Activated CD4-positive, alpha-beta T cell treated with anti-CD3 and anti-CD28 coated beads, Interleukin-2, Interleukin-4, amounts not matched to agents 100 ng/mL and 50 ng/mL, durations not matched to agents 16 hours and 8 hours (primary cell): ENCODE data around the gene CLDN12.

Source experiments
- DNase-seq: peaks from one replicate; pipeline ENCODE4 v3.0.0-alpha.2; 2020; ENCODE audit warnings: low spot score

The CLDN12 gene

GRCh38 chr7:90403174-90404113 is at the start of gene CLDN12:
Gene CLDN12 (plus strand): TSS chr7:90403461. CDS start chr7:90412677, 9,216 bp downstream.
- DNase-seq, result peak; percentile 79

DNA sequence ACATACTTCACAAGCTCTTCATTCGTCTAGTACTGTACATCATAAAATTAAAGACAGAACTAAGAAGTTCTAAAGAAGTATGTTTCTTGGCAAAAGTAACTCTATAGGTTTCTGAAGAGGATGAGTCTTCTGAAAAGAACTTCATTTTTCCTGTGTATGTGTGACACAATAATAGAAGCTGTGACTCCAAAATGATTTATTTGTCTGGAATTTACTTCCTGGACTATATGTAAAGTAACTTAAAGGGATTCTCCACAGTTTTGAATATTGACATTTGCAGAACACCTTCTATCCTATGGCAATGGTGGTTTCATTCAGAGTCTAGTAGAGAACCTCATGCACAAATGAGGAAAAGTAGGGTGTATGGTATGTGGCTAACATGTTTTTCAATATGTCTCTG is 19.8 kb upstream of the CLDN12 start:
- DNase-seq, result no peak

DNA sequence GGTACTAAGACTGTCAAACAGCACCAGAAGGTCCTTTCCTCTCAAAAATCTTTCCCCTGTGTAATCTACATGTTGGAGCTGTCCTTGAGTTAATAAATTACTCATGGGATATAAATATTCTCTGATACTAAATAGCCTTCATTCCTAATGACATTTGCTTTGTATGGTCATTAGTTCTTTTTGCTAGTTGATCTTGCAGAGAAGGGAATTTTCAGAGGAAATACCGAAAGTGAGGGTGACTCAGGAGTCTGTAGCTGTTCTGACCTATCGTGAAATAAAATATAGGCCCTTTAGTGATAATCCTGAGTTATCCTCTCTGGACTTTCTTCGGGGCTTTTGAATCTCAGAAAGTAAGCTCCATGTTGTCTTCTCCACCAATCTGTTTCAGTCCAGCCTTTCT is 19.4 kb upstream of the CLDN12 start:
- DNase-seq, result no peak

DNA sequence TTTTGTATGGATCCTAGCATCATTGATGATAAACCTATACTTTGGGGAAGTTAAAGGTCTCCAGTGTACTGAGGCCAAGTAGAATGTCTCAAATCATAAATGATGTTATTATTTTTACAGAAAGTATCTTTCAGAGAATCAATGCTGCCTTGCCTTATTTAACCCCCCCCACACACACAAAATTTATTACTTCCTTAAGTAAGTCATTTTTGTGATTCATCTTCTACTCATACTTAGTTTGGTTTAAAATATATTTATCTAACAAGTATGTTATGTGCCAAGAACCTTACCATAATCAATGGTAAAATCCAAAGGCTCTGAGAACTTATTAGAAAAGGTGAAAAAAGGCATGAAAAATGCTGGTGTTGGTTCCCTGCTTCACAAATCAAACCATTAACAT is 18.8 kb upstream of the CLDN12 start:
- DNase-seq, result no peak

GRCh38 chr7:90387470-90388240 is 15.6 kb upstream of the CLDN12 start:
- DNase-seq, result no peak

DNA sequence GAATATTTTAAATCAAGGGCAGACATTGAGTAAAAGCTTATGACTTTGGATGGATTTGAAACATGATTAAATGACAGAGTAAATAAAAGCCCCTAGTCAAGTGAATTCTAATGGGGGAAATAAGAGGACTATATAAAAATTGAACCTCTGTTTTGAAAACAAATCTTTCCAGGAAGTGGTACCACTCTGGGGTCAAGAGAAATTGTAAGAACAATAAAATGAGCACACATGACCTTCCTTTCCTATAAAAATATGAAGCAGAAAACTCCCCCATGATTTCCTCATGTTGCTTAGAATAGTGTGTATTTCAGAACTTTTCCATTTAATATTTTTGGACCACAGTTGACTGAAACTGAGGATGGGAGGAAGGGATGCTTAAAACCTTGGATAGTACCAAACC is 12.3 kb upstream of the CLDN12 start:
- DNase-seq, result no peak

DNA sequence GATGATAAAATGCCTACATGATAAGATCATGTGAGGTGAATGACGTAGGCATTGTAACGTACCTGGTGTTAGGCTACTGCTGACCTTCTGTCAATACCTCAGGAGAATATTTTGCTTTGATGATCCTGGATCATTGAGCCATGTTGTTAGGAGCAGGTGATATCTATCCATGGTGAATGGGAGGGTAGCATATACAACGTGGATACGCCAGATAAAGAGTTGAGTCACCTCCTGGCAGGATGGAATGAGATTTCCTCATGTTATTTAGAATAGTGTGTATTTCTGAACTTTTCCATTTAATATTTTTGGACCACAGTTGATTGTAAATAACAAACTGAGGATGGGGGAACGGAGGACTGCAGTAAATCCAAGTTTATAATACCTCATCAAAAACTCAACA is 11.8 kb upstream of the CLDN12 start:
- no peak for DNase-seq

DNA sequence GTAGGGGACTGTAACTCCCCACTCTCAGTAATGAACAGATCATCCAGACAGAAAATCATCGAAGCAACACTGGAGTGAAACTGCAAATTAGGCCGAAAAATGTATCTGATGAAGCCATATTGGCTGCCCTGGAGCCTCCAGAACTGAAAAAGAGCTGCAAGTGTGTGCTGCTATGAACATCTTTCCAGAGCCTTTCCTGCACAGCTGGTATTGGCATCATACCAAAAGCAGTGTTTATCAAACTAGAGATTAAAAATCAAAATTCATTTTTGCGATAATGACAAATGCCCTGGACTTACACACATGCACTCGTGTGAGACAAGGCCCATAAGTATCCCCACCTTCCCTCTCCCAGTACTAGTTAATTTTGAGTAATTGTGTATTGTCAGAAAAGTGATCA is 6.8 kb upstream of the CLDN12 start:
- no peak for DNase-seq

GRCh38 chr7:90401989-90402388 is 1.3 kb upstream of the CLDN12 start:
- DNase-seq, result no peak

DNA sequence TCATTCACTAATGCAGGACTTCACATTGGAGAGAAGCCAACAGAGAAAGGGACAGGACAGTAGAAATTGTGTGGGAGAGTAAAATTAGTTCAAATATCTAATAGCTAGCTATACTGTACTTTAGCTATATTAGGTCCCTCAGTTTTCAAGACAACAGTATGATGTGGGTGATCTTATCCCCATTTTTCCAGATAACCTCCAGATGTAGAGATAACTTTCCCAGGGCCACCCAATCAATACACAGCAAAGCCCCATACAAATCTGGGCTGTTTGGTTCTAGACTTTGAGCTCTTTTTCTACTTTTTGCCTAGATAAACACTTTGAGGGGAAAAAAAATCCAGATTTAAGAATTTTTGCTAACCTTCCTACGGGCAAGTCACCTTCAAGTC is 482 bp upstream of the CLDN12 start:
- no peak for DNase-seq

- DNase-seq, result no peak
Measured at GRCh38 chr7:90404777-90405176, 1.5 kb downstream of the CLDN12 start.

DNA sequence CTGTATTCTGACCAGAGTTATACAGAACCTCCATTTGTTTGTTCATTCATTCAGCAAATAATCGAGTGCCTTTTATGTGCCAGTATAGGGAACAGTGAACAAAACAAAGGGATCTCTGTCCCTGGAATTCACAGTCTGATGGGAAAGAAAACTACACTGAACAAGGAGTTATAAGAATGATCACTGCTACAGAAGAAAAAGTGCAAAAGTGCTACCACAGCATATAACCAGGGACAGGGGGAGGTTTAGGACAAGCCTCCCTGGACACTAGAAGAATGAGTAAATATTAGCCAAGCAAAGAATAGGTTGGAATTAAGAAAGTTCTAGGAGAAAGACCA is 4.2 kb downstream of the CLDN12 start:
- no peak for DNase-seq

DNA sequence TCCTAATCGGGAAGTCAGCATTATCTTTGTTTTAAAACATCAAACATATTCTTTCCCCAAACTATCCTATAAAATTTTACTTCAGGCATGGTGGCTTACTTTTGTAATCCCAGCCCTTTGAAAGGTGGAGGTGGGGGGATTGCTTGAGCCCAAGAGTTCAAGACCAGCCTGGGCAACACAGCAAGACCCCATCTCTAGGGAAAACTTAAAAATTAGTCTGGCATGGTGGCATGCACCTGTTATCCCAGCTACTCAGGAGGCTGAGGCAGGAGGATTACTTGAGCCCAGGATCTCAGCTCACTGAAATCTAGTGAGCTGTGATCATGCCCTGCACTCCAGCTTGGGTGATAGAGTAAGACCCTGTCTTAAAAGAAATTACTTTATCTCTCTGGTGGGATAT is 4.9 kb downstream of the CLDN12 start:
- no peak for DNase-seq

DNA sequence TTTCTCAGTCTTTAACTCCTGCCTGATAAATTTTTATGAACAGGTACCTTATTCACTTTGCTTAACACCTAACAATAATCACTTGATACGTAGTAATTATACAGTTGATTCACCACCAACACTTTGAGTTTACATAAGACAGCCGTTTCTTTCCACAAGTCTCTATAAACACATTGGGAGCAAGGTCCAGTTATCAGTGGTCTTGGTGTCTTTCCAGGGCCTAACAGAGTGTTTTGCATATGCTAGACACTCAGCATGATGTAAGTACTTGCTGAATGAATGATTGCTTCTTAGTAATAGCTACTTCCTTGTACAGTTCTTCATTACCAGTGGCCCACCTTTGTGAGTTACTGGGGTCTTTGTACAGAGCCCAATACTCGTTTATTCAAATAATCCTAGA is 6.4 kb downstream of the CLDN12 start:
- no peak for DNase-seq

- DNase-seq, result no peak
Measured at GRCh38 chr7:90411510-90411909, 8.2 kb downstream of the CLDN12 start.

GRCh38 chr7:90412458-90413184 is 9.4 kb downstream of the CLDN12 start:
- peak; percentile 5 for DNase-seq

- no peak for DNase-seq
Measured at GRCh38 chr7:90413185-90413528, 9.9 kb downstream of the CLDN12 start.

GRCh38 chr7:90421651-90422050 is 18.4 kb downstream of the CLDN12 start:
- no peak for DNase-seq

DNA sequence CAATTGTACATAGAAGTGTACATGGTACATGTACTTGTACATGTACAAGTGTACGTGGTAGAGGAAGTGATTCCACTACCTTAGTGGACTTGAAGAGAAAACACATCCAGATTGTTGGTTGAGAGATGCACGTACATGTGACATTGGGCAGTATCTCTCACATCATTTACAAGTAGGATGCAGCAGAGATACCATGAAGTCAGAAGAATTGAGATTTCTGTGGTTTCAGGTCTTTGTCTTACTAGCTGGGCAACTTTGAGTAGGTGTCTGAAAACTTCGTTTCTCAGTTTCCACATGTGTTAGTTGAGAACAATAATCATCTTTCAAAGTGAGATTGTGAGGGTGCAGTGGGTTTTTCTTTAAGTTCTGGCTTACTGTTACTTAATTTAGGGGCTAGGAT is 21.5 kb downstream of the CLDN12 start:
- peak; percentile 43 for DNase-seq

DNA sequence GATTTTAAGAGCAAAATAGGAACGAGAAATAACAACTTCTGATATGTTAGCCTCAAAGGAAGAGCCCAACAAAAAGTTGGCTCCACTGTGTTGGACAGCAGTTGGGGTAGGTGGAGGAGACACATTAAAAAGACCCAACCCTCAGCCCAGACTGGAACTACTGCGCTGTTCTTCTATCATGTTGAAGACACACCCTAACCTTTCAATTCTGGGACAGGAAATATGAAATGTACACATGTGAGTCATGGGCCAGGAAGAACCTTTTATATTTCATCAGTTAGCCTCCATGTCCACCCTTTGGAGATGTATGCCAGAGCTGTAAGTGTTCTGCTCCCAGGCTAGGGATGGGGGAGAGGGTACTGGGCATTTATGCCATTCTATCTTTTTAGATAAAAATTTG is 22.1 kb downstream of the CLDN12 start:
- peak; percentile 29 for DNase-seq

- DNase-seq, result no peak
Measured at GRCh38 chr7:90430614-90431460, 27.6 kb downstream of the CLDN12 start.

- no peak for DNase-seq
Measured at GRCh38 chr7:90432752-90433151, 29.5 kb downstream of the CLDN12 start.
